Measurements from ENCODE around the gene MEGF10. TPM values are rescaled to one million over a fixed set of nuclear protein-coding genes. Genes with fewer than 3 reads are reported as not detected.
"Not testable (repeated sequence)": the region's sequence is repeated elsewhere in the genome, so short reads cannot be mapped to it uniquely, and the experiment has no call there.

MEGF10 gene
- not detected for total RNA-seq

GRCh38 chr5:127290019-127290945 is at the start of gene MEGF10:
Gene MEGF10 (plus strand): TSS chr5:127290796. CDS start chr5:127331309, 40,513 bp downstream.
- POLR2A ChIA-PET: no interaction called here
- no peak within 1 kb of the TSS for H3K4me3 Mint-ChIP-seq
- H3K27me3 Mint-ChIP-seq: peaks cover 42% of the 10 kb centered on the region
- intact Hi-C loops (cut with micrococcal nuclease): loop anchor here (1.0 kb wide), 1 partner anchor 203 kb away; no protein-coding TSS in a partner anchor
- CTCF ChIA-PET: interaction anchor here (1.5 kb wide), 1 partner anchor 202 kb away, joined by 3 read pairs; no protein-coding TSS in a partner anchor
- peaks cover 9% of the 10 kb centered on the region for H3K4me1 Mint-ChIP-seq (ENCODE audit: low read depth)
- H3K27ac Mint-ChIP-seq: no peak within 1 kb of the TSS
- peaks cover 3% of the 10 kb centered on the region for H3K9me3 Mint-ChIP-seq
- H3K36me3 Mint-ChIP-seq: no peaks in the 10 kb centered on the region
- DNase-seq: peak; percentile 31

GRCh38 chr5:127243011-127243410 is 47.6 kb upstream of the MEGF10 start:
- intact Hi-C loops (cut with micrococcal nuclease): no loop called here
- POLR2A ChIA-PET: no interaction called here
- H3K36me3 Mint-ChIP-seq: peaks cover 1% of the 10 kb centered on the region
- no peak for DNase-seq
- peaks cover 6% of the 10 kb centered on the region for H3K9me3 Mint-ChIP-seq
- no peaks in the 10 kb centered on the region for H3K4me1 Mint-ChIP-seq (ENCODE audit: low read depth)
- H3K4me3 Mint-ChIP-seq: no peak overlapping the region
- H3K27me3 Mint-ChIP-seq: peaks cover 16% of the 10 kb centered on the region
- CTCF ChIA-PET: no interaction called here
- H3K27ac Mint-ChIP-seq: no peak overlapping the region

- intact Hi-C loops (cut with micrococcal nuclease): no loop called here
Measured at GRCh38 chr5:127254729-127255284, 35.8 kb upstream of the MEGF10 start.

GRCh38 chr5:127256886-127257597 is 33.6 kb upstream of the MEGF10 start:
- Mint-ChIP-seq H3K4me3 (no peak overlapping the region), H3K9me3 (peaks cover 20% of the 10 kb centered on the region), H3K4me1 (ENCODE audit: low read depth) (no peaks in the 10 kb centered on the region), H3K27me3 (peaks cover 11% of the 10 kb centered on the region), H3K27ac (no peak overlapping the region), H3K36me3 (peaks cover 1% of the 10 kb centered on the region)
- ChIA-PET CTCF (no interaction called here), POLR2A (no interaction called here)
- no peak for DNase-seq
- intact Hi-C loops (cut with micrococcal nuclease): no loop called here

More at GRCh38 chr5:127254729-127255284, 35.8 kb upstream of the MEGF10 start:
- Mint-ChIP-seq H3K4me3 (no peak overlapping the region), H3K27ac (no peak overlapping the region), H3K36me3 (peaks cover 1% of the 10 kb centered on the region), H3K4me1 (ENCODE audit: low read depth) (no peaks in the 10 kb centered on the region), H3K9me3 (peaks cover 20% of the 10 kb centered on the region), H3K27me3 (peaks cover 9% of the 10 kb centered on the region)
- ChIA-PET CTCF (no interaction called here), POLR2A (no interaction called here)
- DNase-seq: no peak

GRCh38 chr5:127260686-127261085 is 29.9 kb upstream of the MEGF10 start:
- Mint-ChIP-seq H3K4me3 (no peak overlapping the region), H3K9me3 (peaks cover 1% of the 10 kb centered on the region), H3K27me3 (peaks cover 6% of the 10 kb centered on the region), H3K36me3 (peaks cover 1% of the 10 kb centered on the region), H3K4me1 (ENCODE audit: low read depth) (no peaks in the 10 kb centered on the region), H3K27ac (no peak overlapping the region)
- CTCF ChIA-PET: no interaction called here
- POLR2A ChIA-PET: no interaction called here
- intact Hi-C loops (cut with micrococcal nuclease): no loop called here
- no peak for DNase-seq

GRCh38 chr5:127265473-127265872 is 25.1 kb upstream of the MEGF10 start:
- H3K27ac Mint-ChIP-seq; POLR2A ChIA-PET; CTCF ChIA-PET; intact Hi-C loops (cut with micrococcal nuclease); H3K36me3 Mint-ChIP-seq; H3K9me3 Mint-ChIP-seq; H3K4me3 Mint-ChIP-seq; H3K4me1 Mint-ChIP-seq (ENCODE audit: low read depth); DNase-seq: not testable (repeated sequence)
- H3K27me3 Mint-ChIP-seq: peaks cover 12% of the 10 kb centered on the region

- intact Hi-C loops (cut with micrococcal nuclease); H3K27ac Mint-ChIP-seq; H3K4me1 Mint-ChIP-seq (ENCODE audit: low read depth); H3K36me3 Mint-ChIP-seq; CTCF ChIA-PET; H3K4me3 Mint-ChIP-seq; H3K9me3 Mint-ChIP-seq; POLR2A ChIA-PET; DNase-seq: not testable (repeated sequence)
- peaks cover 18% of the 10 kb centered on the region for H3K27me3 Mint-ChIP-seq
Measured at GRCh38 chr5:127268342-127268741, 22.3 kb upstream of the MEGF10 start.

- POLR2A ChIA-PET; H3K9me3 Mint-ChIP-seq; H3K36me3 Mint-ChIP-seq; H3K4me3 Mint-ChIP-seq; H3K4me1 Mint-ChIP-seq (ENCODE audit: low read depth); CTCF ChIA-PET; DNase-seq; H3K27ac Mint-ChIP-seq; intact Hi-C loops (cut with micrococcal nuclease): not testable (repeated sequence)
- H3K27me3 Mint-ChIP-seq: peaks cover 20% of the 10 kb centered on the region
Measured at GRCh38 chr5:127270713-127271112, 19.9 kb upstream of the MEGF10 start.

- POLR2A ChIA-PET: no interaction called here
- Mint-ChIP-seq H3K27ac (no peak overlapping the region), H3K27me3 (peaks cover 7% of the 10 kb centered on the region), H3K36me3 (no peaks in the 10 kb centered on the region), H3K4me3 (no peak overlapping the region), H3K9me3 (peaks cover 6% of the 10 kb centered on the region), H3K4me1 (ENCODE audit: low read depth) (no peaks in the 10 kb centered on the region)
- no peak for DNase-seq
- intact Hi-C loops (cut with micrococcal nuclease): no loop called here
- CTCF ChIA-PET: no interaction called here
Measured at GRCh38 chr5:127275641-127276193, 14.9 kb upstream of the MEGF10 start.

GRCh38 chr5:127280491-127281220 is 9.9 kb upstream of the MEGF10 start:
- ChIA-PET POLR2A (no interaction called here), CTCF (no interaction called here)
- Mint-ChIP-seq H3K4me3 (no peak overlapping the region), H3K27me3 (peaks cover 5% of the 10 kb centered on the region), H3K4me1 (ENCODE audit: low read depth) (no peaks in the 10 kb centered on the region), H3K27ac (no peak overlapping the region), H3K9me3 (no peaks in the 10 kb centered on the region), H3K36me3 (no peaks in the 10 kb centered on the region)
- intact Hi-C loops (cut with micrococcal nuclease): no loop called here
- no peak for DNase-seq

GRCh38 chr5:127281609-127282008 is 9.0 kb upstream of the MEGF10 start:
- Mint-ChIP-seq H3K9me3 (no peaks in the 10 kb centered on the region), H3K27me3 (peaks cover 9% of the 10 kb centered on the region), H3K27ac (no peak overlapping the region), H3K36me3 (no peaks in the 10 kb centered on the region), H3K4me1 (ENCODE audit: low read depth) (no peaks in the 10 kb centered on the region), H3K4me3 (no peak overlapping the region)
- ChIA-PET CTCF (no interaction called here), POLR2A (no interaction called here)
- intact Hi-C loops (cut with micrococcal nuclease): no loop called here
- no peak for DNase-seq

GRCh38 chr5:127288676-127289075 is 1.9 kb upstream of the MEGF10 start:
- peaks cover 41% of the 10 kb centered on the region for H3K27me3 Mint-ChIP-seq
- no peak overlapping the region for H3K4me3 Mint-ChIP-seq
- intact Hi-C loops (cut with micrococcal nuclease): no loop called here
- POLR2A ChIA-PET: no interaction called here
- peaks cover 9% of the 10 kb centered on the region for H3K4me1 Mint-ChIP-seq (ENCODE audit: low read depth)
- H3K27ac Mint-ChIP-seq: no peak overlapping the region
- CTCF ChIA-PET: no interaction called here
- no peaks in the 10 kb centered on the region for H3K36me3 Mint-ChIP-seq
- H3K9me3 Mint-ChIP-seq: peaks cover 3% of the 10 kb centered on the region
- DNase-seq: no peak

Data from activated CD4-positive, alpha-beta memory T cell treated with anti-CD3 and anti-CD28 coated beads for 36 hours (primary cell).